Esophagus muscularis mucosa (tissue), 3 donors: ENCODE results near the gene DAND5.

Source experiments
- CTCF ChIP-seq, 3 experiments: fragments of 200-600 bp in 2 of 3; fragments of 450-650 bp in 1 of 3; sonication (generic) in 2 of 3; IDR thresholded peaks; one replicate each; pipeline ENCODE4 v1.5.1; 2017 to 2019; ENCODE audit warnings: antibody characterized with exemption in 3 of 3, mild to moderate bottlenecking in 2 of 3, moderate library complexity in 1 of 3
- POLR2A ChIP-seq: fragments of 450-650 bp; IDR thresholded peaks from one replicate; pipeline ENCODE4 v1.6.1; 2017; ENCODE audit warnings: antibody characterized with exemption, moderate library complexity, mild to moderate bottlenecking, low read depth
- POLR2AphosphoS5 ChIP-seq, 2 donors: sonication (generic); formaldehyde crosslinking; IDR thresholded peaks; one replicate each; pipeline ENCODE4 v1.6.1; 2017; ENCODE audit warnings: antibody characterized with exemption in 2 of 2

- TF ChIP-seq POLR2AphosphoS5 (IDR thresholded peaks at IDR 0.05) (no peak), POLR2A (no peak), CTCF (IDR thresholded peaks at IDR 0.05) (no peak)
Observed at GRCh38 chr19:12973236-12973635, 3.9 kb downstream of the DAND5 start.
